GM12875 (cell line): Measurements from ENCODE around the gene CEP135.

Source experiments
- H3K4me3 ChIP-seq: one replicate; pipeline ENCODE4 v1.5.1; 2011; ENCODE audit warnings: low read depth, low read length, control low read depth
- CTCF ChIP-seq: IDR thresholded peaks from 2 replicates; pipeline ENCODE4 v1.5.1; 2011; ENCODE audit warnings: low read depth, mild to moderate bottlenecking, control low read depth, inconsistent platforms, low read length, moderate library complexity, borderline replicate concordance; ENCODE audit not compliant: insufficient read depth

Gene CEP135

DNA sequence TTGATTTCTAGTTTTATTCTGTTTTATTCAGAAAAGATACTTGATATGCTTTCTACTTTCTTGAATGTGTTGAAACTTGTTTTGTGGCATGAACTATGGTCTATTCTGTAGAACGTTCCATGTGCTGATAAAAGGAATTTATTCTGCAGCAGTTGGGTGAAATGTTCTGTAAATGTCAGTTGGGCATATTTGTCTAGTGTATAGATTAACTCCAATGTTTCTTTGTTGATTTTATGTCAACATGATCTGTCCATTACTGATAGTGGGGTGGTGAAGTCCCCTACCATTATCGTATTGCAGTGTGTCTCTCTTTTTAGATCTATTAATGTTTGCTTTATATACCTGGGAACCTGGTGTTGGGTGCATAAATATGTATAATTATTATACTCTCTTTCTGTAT lies 55.5 kb downstream of the CEP135 start:
- H3K4me3 ChIP-seq: no peak overlapping the region
- TF ChIP-seq CTCF: no peak

- TF ChIP-seq CTCF: no peak
- H3K4me3 ChIP-seq: no peak overlapping the region
Observed at GRCh38 chr4:56007154-56007553, 58.4 kb downstream of the CEP135 start.

- no peak overlapping the region for H3K4me3 ChIP-seq
- no peak for TF ChIP-seq CTCF
Observed at GRCh38 chr4:56008206-56008605, 59.5 kb downstream of the CEP135 start.

- no peak overlapping the region for H3K4me3 ChIP-seq
- no peak for TF ChIP-seq CTCF
Observed at GRCh38 chr4:56026596-56026995, 77.9 kb downstream of the CEP135 start.

- TF ChIP-seq CTCF: no peak
- no peak overlapping the region for H3K4me3 ChIP-seq
Observed at GRCh38 chr4:56028165-56028564, 79.4 kb downstream of the CEP135 start.

GRCh38 chr4:56038487-56039162 lies 89.9 kb downstream of the CEP135 start:
- H3K4me3 ChIP-seq: no peak overlapping the region
- no peak for TF ChIP-seq CTCF

DNA sequence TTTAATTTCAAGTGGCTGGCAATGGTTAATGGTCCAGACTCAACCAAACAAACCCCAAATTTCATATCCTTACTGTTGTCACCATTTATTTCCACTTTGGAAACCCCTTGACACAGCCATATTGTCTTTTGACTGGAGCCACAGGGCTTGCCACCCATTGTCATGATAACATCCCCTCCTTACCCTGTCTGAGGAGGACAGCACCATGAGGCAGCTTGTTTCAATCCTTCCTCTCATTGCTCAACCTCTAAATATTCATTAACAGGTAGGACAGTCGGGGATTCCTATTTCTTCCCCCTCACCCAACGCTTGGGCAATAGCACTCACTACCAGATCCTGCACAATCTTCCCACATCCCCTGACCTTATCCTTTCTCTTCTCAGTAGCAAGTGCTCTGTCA lies 92.1 kb downstream of the CEP135 start:
- no peak overlapping the region for H3K4me3 ChIP-seq
- TF ChIP-seq CTCF: no peak
